Effector memory CD4-positive, alpha-beta T cell (primary cell): Measurements from ENCODE around the gene SCN9A.
"Not testable (repeated sequence)": the region's sequence is repeated elsewhere in the genome, so short reads cannot be mapped to it uniquely, and the experiment has no call there.

Source experiments
- DNase-seq, 3 donors: peaks; one replicate each; pipeline ENCODE4 v3.0.0-alpha.2; 2020
- H3K27ac ChIP-seq: 2 replicates; pipeline ENCODE4 v1.7.0; 2013; ENCODE audit warnings: mild to moderate bottlenecking, low read length, moderate library complexity; ENCODE audit not compliant: insufficient read depth, poor library complexity, severe bottlenecking
- H3K27me3 ChIP-seq: replicated peaks from 2 replicates; pipeline ENCODE4 v1.7.0; 2013; ENCODE audit warnings: mild to moderate bottlenecking, low read length; ENCODE audit not compliant: insufficient read depth, control insufficient read depth, poor library complexity, severe bottlenecking
- H3K36me3 ChIP-seq: 2 replicates; pipeline ENCODE4 v1.7.0; 2013; ENCODE audit warnings: mild to moderate bottlenecking, low read length, moderate library complexity; ENCODE audit not compliant: control insufficient read depth, insufficient read depth
- H3K4me1 ChIP-seq: 2 replicates; pipeline ENCODE4 v1.7.0; 2013; ENCODE audit warnings: low read length, mild to moderate bottlenecking; ENCODE audit not compliant: control insufficient read depth, insufficient read depth, poor library complexity, severe bottlenecking
- H3K4me3 ChIP-seq: 2 replicates; pipeline ENCODE4 v1.7.0; 2013; ENCODE audit warnings: low read length, low read depth, mild to moderate bottlenecking; ENCODE audit not compliant: insufficient read depth, poor library complexity, severe bottlenecking
- H3K9me3 ChIP-seq: 2 replicates; pipeline ENCODE4 v1.7.0; 2013; ENCODE audit warnings: mild to moderate bottlenecking, low read length, moderate library complexity; ENCODE audit not compliant: control insufficient read depth

The SCN9A gene

DNA sequence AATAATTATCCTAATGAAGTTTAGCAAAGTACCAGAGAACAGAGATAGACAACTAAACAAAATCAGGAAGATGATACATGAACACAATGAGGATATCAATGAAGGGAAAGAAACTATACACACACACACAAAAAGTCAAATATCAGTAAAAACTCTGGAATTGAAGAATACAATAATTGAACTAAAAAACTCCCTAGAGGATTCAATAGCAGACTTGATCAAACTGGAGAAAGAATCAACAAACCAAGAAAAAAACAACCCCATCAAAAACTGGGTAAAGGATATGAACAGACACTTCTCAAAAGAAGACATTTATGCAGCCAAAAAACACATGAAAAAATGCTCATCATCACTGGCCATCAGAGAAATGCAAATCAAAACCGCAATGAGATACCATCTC is 166.4 kb downstream of the SCN9A start:
- not testable (repeated sequence) for DNase-seq, H3K36me3 ChIP-seq, H3K4me3 ChIP-seq, H3K4me1 ChIP-seq, H3K27me3 ChIP-seq, H3K27ac ChIP-seq, H3K9me3 ChIP-seq

DNA sequence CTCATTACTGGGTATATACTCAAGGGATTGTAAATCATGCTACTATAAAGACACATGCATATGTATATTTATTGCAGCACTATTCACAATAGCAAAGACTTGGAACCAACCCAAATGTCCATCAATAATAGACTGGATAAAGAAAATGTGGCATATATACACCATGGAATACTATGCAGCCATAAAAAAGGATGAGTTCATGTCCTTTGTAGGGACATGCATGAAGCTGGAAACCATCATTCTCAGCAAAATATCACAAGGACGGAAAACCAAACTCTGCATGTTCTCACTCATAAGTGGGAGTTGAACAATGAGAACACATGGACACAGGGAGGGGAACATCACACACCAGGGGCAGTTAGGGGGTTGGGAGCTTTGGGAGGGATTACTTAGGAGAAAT is 169.6 kb downstream of the SCN9A start:
- H3K4me3 ChIP-seq, H3K9me3 ChIP-seq, H3K36me3 ChIP-seq, DNase-seq, H3K27me3 ChIP-seq, H3K4me1 ChIP-seq, H3K27ac ChIP-seq: not testable (repeated sequence)

DNA sequence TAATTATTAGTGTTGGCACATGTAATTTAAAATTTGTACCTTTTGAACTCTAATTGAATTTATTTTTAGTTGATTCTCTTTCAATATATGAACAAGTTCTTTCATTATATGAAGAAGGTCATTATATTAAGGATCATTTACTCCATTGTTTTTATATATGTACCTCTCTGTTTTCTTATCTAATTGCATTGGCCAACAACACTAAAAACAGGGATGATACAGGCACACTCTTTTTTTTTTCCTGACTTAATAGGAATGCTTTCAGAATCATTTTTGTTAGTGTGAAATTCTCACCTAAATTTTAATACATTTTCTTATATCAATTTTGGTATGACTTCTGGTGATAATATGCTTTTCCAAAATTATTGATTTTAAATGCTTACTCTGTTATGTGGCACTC is 173.0 kb downstream of the SCN9A start:
- H3K9me3 ChIP-seq, result no peaks in the 10 kb centered on the region
- no peaks in the 10 kb centered on the region for H3K4me1 ChIP-seq
- DNase-seq, result no peak
- no peak overlapping the region for H3K4me3 ChIP-seq
- H3K36me3 ChIP-seq, result no peaks in the 10 kb centered on the region
- H3K27me3 ChIP-seq, result no peaks in the 10 kb centered on the region
- H3K27ac ChIP-seq, result no peak overlapping the region

DNA sequence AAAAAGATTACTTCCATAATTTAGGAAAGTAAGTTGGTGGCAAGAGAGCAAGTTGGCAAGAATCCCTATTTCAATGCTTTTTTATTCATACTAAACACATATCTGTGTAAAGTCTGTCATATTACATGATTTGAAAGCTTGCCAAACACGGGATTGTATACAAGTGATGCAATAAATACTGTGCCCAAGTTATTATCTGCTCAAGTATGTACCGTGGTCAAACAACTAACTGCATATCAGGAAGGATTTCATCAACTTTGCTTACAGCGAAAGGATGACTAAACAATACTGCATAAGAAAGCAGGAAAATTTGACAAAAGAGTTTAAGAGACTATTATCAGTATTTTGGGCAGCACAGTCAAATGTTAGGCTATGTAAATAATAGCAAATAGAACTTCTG is 178.3 kb downstream of the SCN9A start:
- no peak overlapping the region for H3K27ac ChIP-seq
- H3K9me3 ChIP-seq, result no peaks in the 10 kb centered on the region
- H3K4me3 ChIP-seq, result no peak overlapping the region
- no peaks in the 10 kb centered on the region for H3K4me1 ChIP-seq
- H3K36me3 ChIP-seq, result no peaks in the 10 kb centered on the region
- DNase-seq, result no peak
- no peaks in the 10 kb centered on the region for H3K27me3 ChIP-seq

DNA sequence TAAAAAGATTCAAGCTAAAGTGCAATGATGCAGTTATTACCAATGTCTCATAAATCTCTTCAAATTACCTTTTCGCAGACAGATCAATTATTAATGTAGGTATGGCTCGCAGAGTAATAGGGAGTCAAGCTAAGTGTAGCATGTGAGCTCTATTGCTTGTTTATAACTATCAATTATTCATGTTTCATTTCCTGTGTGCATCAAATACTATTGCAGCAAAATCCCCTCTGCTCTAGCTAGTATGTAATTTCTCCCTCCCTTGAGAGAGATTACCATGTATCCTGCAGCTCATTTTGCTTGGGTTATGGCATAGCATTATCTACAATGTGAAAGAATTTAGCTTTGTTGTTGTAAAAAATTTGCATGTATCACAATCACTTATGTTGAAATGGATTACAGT is 182.3 kb downstream of the SCN9A start:
- Histone ChIP-seq H3K4me3 (no peak overlapping the region), H3K27me3 (no peaks in the 10 kb centered on the region), H3K9me3 (no peaks in the 10 kb centered on the region), H3K36me3 (no peaks in the 10 kb centered on the region), H3K4me1 (no peaks in the 10 kb centered on the region), H3K27ac (no peak overlapping the region)
- DNase-seq, result no peak

DNA sequence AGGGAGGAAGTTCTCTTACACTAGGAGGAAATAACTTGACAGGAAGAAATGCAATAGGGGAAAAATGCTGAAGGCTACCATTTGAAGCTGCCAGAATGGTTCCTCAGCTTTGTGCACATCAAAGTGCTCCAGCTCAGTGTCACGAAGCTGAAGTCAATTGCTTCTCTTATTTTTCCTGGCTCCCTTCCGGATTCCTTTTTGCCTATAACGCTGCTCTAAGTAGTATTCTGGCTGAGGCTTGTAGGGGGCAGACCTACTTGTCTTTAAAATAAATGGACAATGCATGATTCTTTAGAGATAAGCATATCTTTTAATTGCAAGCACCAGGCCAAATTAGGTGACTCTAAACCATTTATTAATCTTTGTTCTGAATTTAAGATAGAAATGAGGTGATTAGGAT is 187.7 kb downstream of the SCN9A start:
- no peak overlapping the region for H3K4me3 ChIP-seq
- no peak for DNase-seq
- no peaks in the 10 kb centered on the region for H3K36me3 ChIP-seq
- no peak overlapping the region for H3K27ac ChIP-seq
- H3K4me1 ChIP-seq, result no peaks in the 10 kb centered on the region
- H3K27me3 ChIP-seq, result no peaks in the 10 kb centered on the region
- no peaks in the 10 kb centered on the region for H3K9me3 ChIP-seq

- no peak for DNase-seq
- Histone ChIP-seq H3K4me3 (no peak overlapping the region), H3K27ac (no peak overlapping the region), H3K9me3 (no peaks in the 10 kb centered on the region), H3K4me1 (no peaks in the 10 kb centered on the region), H3K36me3 (no peaks in the 10 kb centered on the region), H3K27me3 (no peaks in the 10 kb centered on the region)
Measured at GRCh38 chr2:166184789-166185188, 191.0 kb downstream of the SCN9A start.

DNA sequence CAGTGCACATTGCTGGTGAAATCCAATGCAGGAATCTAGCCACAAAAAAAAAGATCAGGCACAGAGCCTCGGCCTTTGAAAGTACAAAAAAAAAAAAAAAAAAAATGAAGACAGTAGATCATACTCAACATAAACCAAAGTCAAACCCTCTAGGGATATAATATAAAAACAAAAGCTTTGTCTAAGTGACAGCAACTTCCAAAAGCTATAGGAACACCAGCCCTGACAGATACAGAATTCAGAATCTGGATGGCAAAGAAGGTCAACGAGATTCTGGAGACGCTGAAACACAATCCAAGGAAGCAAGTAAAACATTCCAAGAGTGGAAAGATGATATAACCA is 194.0 kb downstream of the SCN9A start:
- H3K9me3 ChIP-seq, result no peaks in the 10 kb centered on the region
- no peak overlapping the region for H3K4me3 ChIP-seq
- H3K27me3 ChIP-seq, result no peaks in the 10 kb centered on the region
- DNase-seq, result no peak
- no peaks in the 10 kb centered on the region for H3K4me1 ChIP-seq
- H3K27ac ChIP-seq, result no peak overlapping the region
- no peaks in the 10 kb centered on the region for H3K36me3 ChIP-seq

- no peaks in the 10 kb centered on the region for H3K36me3 ChIP-seq
- no peak for DNase-seq
- no peaks in the 10 kb centered on the region for H3K4me1 ChIP-seq
- no peaks in the 10 kb centered on the region for H3K9me3 ChIP-seq
- no peak overlapping the region for H3K4me3 ChIP-seq
- H3K27ac ChIP-seq, result no peak overlapping the region
- H3K27me3 ChIP-seq, result no peaks in the 10 kb centered on the region
Measured at GRCh38 chr2:166180951-166181812, 194.6 kb downstream of the SCN9A start.

DNA sequence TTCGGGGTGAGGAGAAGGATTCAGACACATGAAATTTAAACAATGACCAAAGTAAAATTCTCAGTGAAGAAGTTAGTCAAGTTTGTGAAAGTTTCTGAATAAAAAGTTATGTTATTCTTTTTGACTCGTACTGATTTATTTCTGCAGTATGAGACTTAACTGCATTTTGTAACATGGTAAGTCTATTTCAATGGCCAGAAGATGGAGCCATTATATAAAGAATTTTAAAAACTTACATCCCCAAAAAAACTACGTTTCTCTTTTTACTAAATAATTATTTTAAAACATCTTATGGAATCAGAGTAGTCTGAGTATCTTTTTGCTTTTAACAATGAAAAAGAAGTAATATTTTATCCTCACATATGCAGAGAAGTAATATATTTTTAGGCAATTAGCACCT is 196.5 kb downstream of the SCN9A start:
- H3K27me3 ChIP-seq, result no peaks in the 10 kb centered on the region
- H3K4me1 ChIP-seq, result no peaks in the 10 kb centered on the region
- H3K27ac ChIP-seq, result no peak overlapping the region
- H3K9me3 ChIP-seq, result no peaks in the 10 kb centered on the region
- DNase-seq, result no peak
- H3K4me3 ChIP-seq, result no peak overlapping the region
- no peaks in the 10 kb centered on the region for H3K36me3 ChIP-seq
